GM23338 (cell line): Measurements from ENCODE around the gene PCDHGA11. TPM values are rescaled to one million over a fixed set of nuclear protein-coding genes. Genes with fewer than 3 reads are reported as not detected.
"Not testable (repeated sequence)": the region's sequence is repeated elsewhere in the genome, so short reads cannot be mapped to it uniquely, and the experiment has no call there.

ENCODE experiments used
- ATAC-seq: fragments of 200-7000 bp; cut with Tn5 transposase; 3 replicates; pipeline ENCODE4 v1.9.1; 2020
- DNase-seq: peaks from one replicate; pipeline ENCODE4 v3.0.0-alpha.2; 2015; ENCODE audit warnings: low spot score
- H2AFZ ChIP-seq: fragments of 200-600 bp; sonication (generic); 2 replicates; pipeline ENCODE4 v1.8.0; 2016; ENCODE audit warnings: antibody characterized with exemption, mild to moderate bottlenecking, moderate library complexity
- H3F3A ChIP-seq: fragments of 200-600 bp; sonication (generic); replicated peaks from 2 replicates; pipeline ENCODE4 v1.8.0; 2017; ENCODE audit warnings: antibody characterized with exemption, mixed run types, low read depth
- H3K27ac ChIP-seq: fragments of 200-600 bp; sonication (generic); 2 replicates; pipeline ENCODE4 v1.6.1; 2016; ENCODE audit warnings: low read depth
- H3K27me3 ChIP-seq: fragments of 200-600 bp; sonication (generic); 2 replicates; pipeline ENCODE4 v1.8.0; 2016; ENCODE audit warnings: mild to moderate bottlenecking, mixed run types, moderate library complexity; ENCODE audit not compliant: insufficient read depth
- H3K36me3 ChIP-seq: fragments of 200-600 bp; sonication (generic); 2 replicates; pipeline ENCODE4 v1.8.0; 2016; ENCODE audit warnings: mild to moderate bottlenecking; ENCODE audit not compliant: insufficient read depth
- H3K4me1 ChIP-seq: fragments of 200-600 bp; sonication (generic); 2 replicates; pipeline ENCODE4 v1.8.0; 2016; ENCODE audit warnings: mild to moderate bottlenecking, moderate library complexity; ENCODE audit not compliant: insufficient read depth
- H3K4me2 ChIP-seq: fragments of 200-600 bp; sonication (generic); 2 replicates; pipeline ENCODE4 v1.7.1; 2017; ENCODE audit warnings: mixed run types
- H3K4me3 ChIP-seq: fragments of 200-600 bp; sonication (generic); 2 replicates; pipeline ENCODE4 v1.6.1; 2016; ENCODE audit warnings: mixed run types
- H3K79me2 ChIP-seq: fragments of 200-600 bp; sonication (generic); replicated peaks from 2 replicates; pipeline ENCODE4 v1.8.0; 2017; ENCODE audit warnings: mild to moderate bottlenecking; ENCODE audit not compliant: insufficient read depth
- H3K9me2 ChIP-seq: fragments of 200-600 bp; sonication (generic); 2 replicates; pipeline ENCODE4 v1.8.0; 2017; ENCODE audit not compliant: insufficient read depth
- H4K20me1 ChIP-seq: fragments of 200-600 bp; sonication (generic); replicated peaks from 2 replicates; pipeline ENCODE4 v1.8.0; 2017; ENCODE audit warnings: mild to moderate bottlenecking; ENCODE audit not compliant: insufficient read depth
- H3K27ac Mint-ChIP-seq: 2 replicates; pipeline ENCODE4 v1.8.0; 2020; ENCODE audit warnings: inconsistent platforms, mild to moderate bottlenecking, moderate library complexity, mixed read lengths
- H3K27me3 Mint-ChIP-seq: 3 replicates; pipeline ENCODE4 v1.8.0; 2022; ENCODE audit warnings: low read depth, mild to moderate bottlenecking, moderate library complexity, mixed read lengths, inconsistent platforms; ENCODE audit not compliant: insufficient read depth, poor library complexity
- H3K36me3 Mint-ChIP-seq: 3 replicates; pipeline ENCODE4 v1.8.0; 2021; ENCODE audit warnings: low read depth, mild to moderate bottlenecking, inconsistent platforms, moderate library complexity, mixed read lengths
- H3K4me1 Mint-ChIP-seq: 3 replicates; pipeline ENCODE4 v1.8.0; 2020; ENCODE audit warnings: mild to moderate bottlenecking, inconsistent platforms, mixed read lengths
- H3K4me3 Mint-ChIP-seq: 3 replicates; pipeline ENCODE4 v1.8.0; 2021; ENCODE audit warnings: moderate library complexity, mild to moderate bottlenecking, inconsistent platforms, mixed read lengths
- H3K9me3 Mint-ChIP-seq: 3 replicates; pipeline ENCODE4 v1.8.0; 2020; ENCODE audit warnings: moderate library complexity, mild to moderate bottlenecking, inconsistent platforms, mixed read lengths
- CREB1 ChIP-seq: fragments of 250-450 bp; sonication (Bioruptor Pico); IDR thresholded peaks from 2 replicates; pipeline ENCODE4 v1.5.0; 2020; ENCODE audit warnings: low read depth, mild to moderate bottlenecking, moderate library complexity
- CTCF ChIP-seq, 2 experiments: fragments of 200-600 bp in 1 of 2; sonication (generic) in 1 of 2; conservative IDR thresholded peaks; 2 replicates each; pipeline versions ENCODE4 v1.5.1 to v1.6.1; 2016 to 2017; ENCODE audit warnings: antibody characterized with exemption in 2 of 2, low read depth in 2 of 2, mild to moderate bottlenecking in 2 of 2, moderate library complexity in 1 of 2
- EZH2 ChIP-seq: fragments of 200-600 bp; sonication (generic); IDR thresholded peaks from one replicate; pipeline ENCODE4 v1.8.0; 2017; ENCODE audit warnings: antibody characterized with exemption, mild to moderate bottlenecking, low read depth; ENCODE audit not compliant: unreplicated experiment
- EZH2phosphoT487 ChIP-seq: fragments of 200-600 bp; sonication (generic); IDR thresholded peaks from one replicate; pipeline ENCODE4 v1.8.1; 2018; ENCODE audit warnings: antibody characterized with exemption; ENCODE audit not compliant: unreplicated experiment
- JUNB ChIP-seq: IDR thresholded peaks from one replicate; pipeline ENCODE4 v1.6.1; 2016; ENCODE audit warnings: antibody characterized with exemption; ENCODE audit not compliant: unreplicated experiment
- REST ChIP-seq: IDR thresholded peaks from one replicate; pipeline ENCODE4 v1.6.1; 2018; ENCODE audit warnings: antibody characterized with exemption; ENCODE audit not compliant: unreplicated experiment
- polyA plus RNA-seq: library from polyadenylated mRNA; unstranded; fragments of >200 nt; fragmentation: Nextera tagmentation; extraction: Ambion mirVana; gene quantifications from 2 replicates; pipeline ENCODE4 v1.2.1, GENCODE V29; 2016
- total RNA-seq: library from RNA; depleted of rRNA; stranded (reverse); fragments of >200 nt; shearing (Covaris generic); gene quantifications from 2 replicates; pipeline ENCODE4 v1.2.3, GENCODE V29; 2014

PCDHGA11 gene
- total and polyA plus RNA-seq, 2 experiments from 2014 or later, result 3.0 to 10.7 TPM

GRCh38 chr5:141407790-141408505 is 12.9 kb upstream of the PCDHGA11 start, which contains the start of gene PCDHGB6:
PCDHGB6 (plus strand) TSS chr5:141408021; CDS start chr5:141408203, 182 bp downstream.
- Mint-ChIP-seq H3K4me3 (peak within 1 kb of the TSS; percentile 92), H3K27me3 (peaks cover 12% of the 10 kb centered on the region), H3K9me3 (peaks cover 30% of the 10 kb centered on the region), H3K36me3 (peaks cover 34% of the 10 kb centered on the region)
- not testable (repeated sequence) for H3K27ac Mint-ChIP-seq, H4K20me1 ChIP-seq, H3K9me2 ChIP-seq, H3K36me3 ChIP-seq, H3K27ac ChIP-seq, H3K4me1 Mint-ChIP-seq, H3K4me1 ChIP-seq, H3K27me3 ChIP-seq, H3F3A ChIP-seq, H3K79me2 ChIP-seq
- Histone ChIP-seq H2AFZ (peak within 1 kb of the TSS; percentile 84), H3K4me2 (peak within 1 kb of the TSS; percentile 88), H3K4me3 (peak within 1 kb of the TSS; percentile 86)
- TF ChIP-seq CTCF (conservative IDR thresholded peaks at IDR 0.05; ENCODE audit: low read depth in 2 of 2), result peak; percentile 81
- peak; percentile 67 for TF ChIP-seq CREB1 (CRISPR knock-in tag)
- peak; percentile 89 for DNase-seq
- peak; percentile 95 for ATAC-seq

GRCh38 chr5:141409598-141410306 is 11.1 kb upstream of the PCDHGA11 start:
- Mint-ChIP-seq H3K27ac (no peak overlapping the region), H3K4me3 (peak overlapping the region; percentile 28; the same call in 1 of the 3 replicates), H3K4me1 (peaks cover 8% of the 10 kb centered on the region), H3K9me3 (peaks cover 37% of the 10 kb centered on the region), H3K27me3 (peaks cover 15% of the 10 kb centered on the region), H3K36me3 (peaks cover 39% of the 10 kb centered on the region)
- 0 out of 2 replicates have a peak, but pooled peaks cover 4% of the 10 kb centered on the region for H3K79me2 ChIP-seq
- H3K4me1 ChIP-seq, result peaks cover 5% of the 10 kb centered on the region
- no peaks in the 10 kb centered on the region for H3K36me3 ChIP-seq
- DNase-seq, result no peak
- H3K27ac ChIP-seq, result no peak overlapping the region
- no peak overlapping the region for H3K4me2 ChIP-seq
- H3K27me3 ChIP-seq, result peaks cover 8% of the 10 kb centered on the region
- no peak for ATAC-seq
- no peaks in the 10 kb centered on the region for H3K9me2 ChIP-seq
- no peak overlapping the region for H3K4me3 ChIP-seq
- no peak for TF ChIP-seq EZH2
- no peak for TF ChIP-seq EZH2phosphoT487
- TF ChIP-seq REST, result no peak
- TF ChIP-seq CREB1 (CRISPR knock-in tag), result no peak
- TF ChIP-seq JUNB, result no peak
- H4K20me1 ChIP-seq, result peaks cover 7% of the 10 kb centered on the region; the same call in 1 of the 2 replicates
- H3F3A ChIP-seq, result no peaks in the 10 kb centered on the region
- H2AFZ ChIP-seq, result no peak overlapping the region
